ENCODE data around the gene MAP2K5.
A peak's percentile ranks its signal among the peaks of the same experiment; 100 is the strongest.

MAP2K5 gene

DNA sequence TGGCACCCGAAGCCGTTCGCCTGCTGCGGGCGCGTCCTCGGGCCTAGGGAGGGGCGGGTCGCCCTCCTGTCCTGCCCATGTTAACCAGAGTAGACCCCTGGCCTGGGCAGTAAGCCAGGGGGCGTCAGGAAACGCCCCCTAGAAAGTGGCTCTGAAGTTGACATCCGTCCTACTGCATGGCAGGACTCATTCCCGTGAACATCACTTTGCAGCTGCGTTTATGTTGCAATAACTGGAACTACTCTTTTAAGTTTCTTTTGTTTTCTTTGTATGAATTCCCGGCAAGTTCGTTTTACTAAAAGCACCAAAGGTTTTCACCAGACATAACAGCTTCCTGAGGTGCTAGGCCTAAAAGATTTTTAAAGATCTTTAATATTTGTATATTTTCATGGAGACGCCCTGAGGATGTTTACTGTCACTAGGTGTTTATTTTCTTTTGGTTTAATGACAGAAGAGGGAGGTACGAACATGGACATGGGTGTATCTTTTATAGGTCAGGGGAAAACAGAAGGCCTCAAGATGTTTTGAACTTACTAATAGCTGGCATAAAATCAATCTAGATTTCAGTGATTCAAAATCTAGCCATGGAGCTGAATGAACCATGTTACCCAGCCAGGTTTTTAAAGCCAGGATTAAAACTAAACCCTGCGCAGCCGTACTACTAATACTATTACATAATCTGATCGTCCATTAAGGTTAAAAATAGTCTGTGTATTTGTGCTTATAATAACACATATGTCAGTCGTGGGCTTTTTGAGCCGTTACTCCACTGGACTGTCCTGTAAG is 20.5 kb upstream of the MAP2K5 start:
- peak in 1 of 2 donors; percentile 35 for DNase-seq

DNA sequence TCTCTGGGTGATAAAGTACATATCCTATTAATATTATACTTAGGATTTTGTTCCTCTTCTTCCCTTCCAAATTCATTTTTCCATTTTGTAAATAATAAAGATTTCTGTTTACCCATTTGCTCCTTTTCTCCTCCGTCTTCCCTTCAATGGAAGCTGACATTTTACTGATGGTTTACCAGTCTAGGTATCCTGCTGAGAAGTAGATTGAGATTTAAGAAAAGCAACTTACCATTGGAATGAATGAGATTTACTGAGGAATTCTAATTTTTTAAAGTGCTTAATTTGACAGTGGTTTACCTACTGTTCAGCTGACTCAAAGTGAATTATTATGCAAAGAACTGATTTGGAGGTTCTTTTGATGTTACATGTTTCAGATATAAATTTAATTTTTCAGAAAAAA is 19.2 kb upstream of the MAP2K5 start:
- no peak for DNase-seq

DNA sequence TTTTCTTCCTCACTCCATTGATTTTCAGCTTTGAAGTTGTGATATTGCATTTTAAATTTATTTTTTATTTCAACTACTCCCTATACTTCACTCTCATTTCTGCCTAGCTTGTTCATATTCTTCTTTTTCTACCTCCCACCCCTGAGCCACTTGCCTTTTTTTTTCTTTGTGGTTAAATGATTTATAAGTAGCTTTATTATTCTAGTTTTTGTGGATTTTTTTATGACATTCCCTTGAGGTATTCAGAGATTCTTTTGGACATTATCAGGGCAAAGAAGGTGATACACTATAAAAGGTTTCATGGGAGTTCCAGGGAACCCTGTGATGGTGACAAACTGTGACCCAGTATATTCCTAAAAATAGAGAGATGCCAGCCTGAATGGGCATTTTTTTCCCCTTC is 18.3 kb upstream of the MAP2K5 start:
- no peak for DNase-seq

- DNase-seq = no peak
These were observed 14.0 kb upstream of the MAP2K5 start for GRCh38 chr15:67528513-67528912.

DNA sequence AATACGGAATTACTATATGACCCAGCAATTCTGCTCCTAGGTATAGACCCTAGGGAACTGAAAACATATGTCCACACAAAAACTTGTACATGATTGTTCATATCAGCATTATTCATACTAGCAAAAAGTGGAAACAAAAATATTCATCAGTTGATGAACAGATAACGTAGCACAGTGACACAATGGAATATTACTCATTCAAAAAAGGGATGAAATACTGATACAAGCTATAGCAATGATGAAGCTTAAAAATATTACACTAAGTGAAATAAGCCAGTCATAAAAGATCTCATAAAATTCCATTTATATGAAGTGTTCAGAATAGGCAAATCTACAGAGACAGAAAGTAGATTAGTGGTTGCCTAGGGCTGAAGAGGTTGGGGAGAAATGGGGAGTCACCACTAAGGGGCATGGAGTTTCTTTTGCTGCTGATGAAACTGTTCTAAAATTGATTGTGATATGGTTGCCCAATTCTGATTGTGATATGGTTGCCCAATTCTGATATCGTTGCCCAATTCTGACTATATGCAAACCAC is 11.1 kb upstream of the MAP2K5 start:
- DNase-seq = no peak

DNA sequence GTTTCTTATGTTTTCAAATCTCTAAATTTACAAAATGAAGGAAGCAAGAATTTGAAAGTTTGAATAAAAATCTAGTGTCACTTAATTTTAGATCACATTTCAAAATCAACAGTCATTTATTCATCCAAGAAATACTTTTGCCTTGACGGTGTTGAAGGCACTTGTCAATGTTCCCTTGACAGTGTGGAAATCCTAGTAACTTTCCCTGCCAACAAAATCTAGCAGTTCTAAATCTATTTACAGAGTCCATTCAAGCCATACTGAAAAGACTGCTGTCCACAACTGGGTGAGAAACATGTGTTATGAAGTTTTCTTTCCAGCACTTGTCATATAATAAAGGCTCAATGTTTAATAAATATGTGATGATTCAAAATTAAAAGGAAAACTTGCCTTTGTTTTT is 8.6 kb upstream of the MAP2K5 start:
- no peak for DNase-seq

DNA sequence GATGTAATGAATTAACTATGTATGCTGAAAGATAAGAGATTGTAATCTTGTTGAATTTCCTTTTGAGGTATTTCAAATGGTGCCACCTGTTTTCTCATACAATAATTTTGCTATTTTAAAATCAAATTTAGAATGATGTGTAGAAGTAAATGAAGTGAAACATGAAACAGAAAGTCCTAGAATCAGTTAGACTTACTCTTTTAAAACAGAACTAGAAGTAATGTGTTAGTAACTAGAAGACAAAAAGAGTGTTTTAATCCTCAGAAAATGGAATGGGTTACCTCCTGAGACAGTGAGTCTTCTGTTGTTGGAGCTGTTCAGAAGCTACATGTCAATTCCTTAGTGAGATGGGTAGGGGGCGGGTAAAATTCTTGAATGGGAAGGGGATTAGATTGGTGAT is 8.1 kb upstream of the MAP2K5 start:
- DNase-seq = no peak

GRCh38 chr15:67537771-67538170 is 4.7 kb upstream of the MAP2K5 start:
- no peak for DNase-seq

DNA sequence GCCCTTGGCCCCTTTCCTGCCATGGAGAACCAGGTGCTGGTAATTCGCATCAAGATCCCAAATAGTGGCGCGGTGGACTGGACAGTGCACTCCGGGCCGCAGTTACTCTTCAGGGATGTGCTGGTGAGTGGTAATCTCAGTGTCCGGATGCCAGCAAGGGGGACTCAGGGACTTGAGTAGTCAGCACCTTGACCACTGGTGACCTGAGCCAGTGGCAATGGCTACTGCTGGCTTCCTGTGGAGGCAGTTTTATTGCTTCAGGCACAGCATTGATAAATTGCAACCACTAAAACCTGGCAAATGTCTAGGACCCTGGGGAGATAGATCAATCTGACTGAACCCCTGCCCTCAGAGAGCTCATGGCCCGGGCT is 830 bp downstream of the MAP2K5 start:
- no peak for DNase-seq

GRCh38 chr15:67544475-67544874 is 2.0 kb downstream of the MAP2K5 start:
- no peak for DNase-seq

GRCh38 chr15:67545864-67546263 is 3.4 kb downstream of the MAP2K5 start:
- no peak for DNase-seq

DNA sequence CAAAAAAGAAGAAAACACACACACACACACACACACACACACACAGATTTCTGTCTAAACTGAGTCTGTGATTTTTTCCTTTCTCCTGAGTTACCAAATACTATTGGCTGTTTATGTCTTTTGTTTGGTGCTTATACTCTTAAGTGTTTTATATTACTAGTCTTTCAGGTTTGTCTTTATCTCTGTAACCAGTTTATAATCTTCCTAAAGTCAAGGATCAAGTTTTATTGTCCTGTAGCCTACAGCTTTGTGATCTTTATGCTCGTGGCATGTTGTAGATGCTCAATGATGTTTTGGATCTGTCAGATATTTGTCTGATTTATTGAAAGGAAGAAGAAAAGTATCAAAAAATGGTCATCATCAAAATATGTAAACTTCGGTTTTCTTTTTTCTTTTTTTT is 4.6 kb downstream of the MAP2K5 start:
- no peak for DNase-seq

- no peak for DNase-seq
These were observed 5.3 kb downstream of the MAP2K5 start for GRCh38 chr15:67547836-67548235.

DNA sequence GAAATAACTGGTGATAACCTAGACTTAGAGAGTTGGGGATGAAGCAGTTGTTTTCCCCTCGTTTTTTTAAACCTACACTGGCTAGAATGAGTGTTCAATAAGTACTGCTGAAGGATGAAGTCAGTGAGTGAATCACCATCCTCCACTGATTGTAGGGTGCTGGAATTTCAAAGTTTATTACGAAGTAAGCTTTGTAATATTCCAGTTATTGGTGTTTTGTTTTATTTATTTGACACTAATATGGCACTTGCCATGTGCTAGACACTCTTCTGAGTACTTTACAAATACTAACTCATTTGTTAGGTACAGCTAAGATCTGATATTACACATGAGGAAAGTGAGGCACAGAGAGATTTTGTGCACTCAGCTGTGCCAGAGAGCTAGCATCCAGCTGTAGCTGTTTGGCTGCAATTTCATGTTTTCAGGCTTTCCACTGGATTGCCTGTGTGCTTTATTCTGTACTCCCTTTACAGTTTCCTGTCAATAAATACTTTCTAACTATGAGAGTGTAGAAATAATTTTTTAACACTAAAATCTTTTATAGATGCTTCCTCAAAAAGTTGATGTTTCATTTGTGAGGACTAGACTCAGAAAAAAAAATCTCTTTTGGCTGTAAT is 5.8 kb downstream of the MAP2K5 start:
- DNase-seq = no peak

DNA sequence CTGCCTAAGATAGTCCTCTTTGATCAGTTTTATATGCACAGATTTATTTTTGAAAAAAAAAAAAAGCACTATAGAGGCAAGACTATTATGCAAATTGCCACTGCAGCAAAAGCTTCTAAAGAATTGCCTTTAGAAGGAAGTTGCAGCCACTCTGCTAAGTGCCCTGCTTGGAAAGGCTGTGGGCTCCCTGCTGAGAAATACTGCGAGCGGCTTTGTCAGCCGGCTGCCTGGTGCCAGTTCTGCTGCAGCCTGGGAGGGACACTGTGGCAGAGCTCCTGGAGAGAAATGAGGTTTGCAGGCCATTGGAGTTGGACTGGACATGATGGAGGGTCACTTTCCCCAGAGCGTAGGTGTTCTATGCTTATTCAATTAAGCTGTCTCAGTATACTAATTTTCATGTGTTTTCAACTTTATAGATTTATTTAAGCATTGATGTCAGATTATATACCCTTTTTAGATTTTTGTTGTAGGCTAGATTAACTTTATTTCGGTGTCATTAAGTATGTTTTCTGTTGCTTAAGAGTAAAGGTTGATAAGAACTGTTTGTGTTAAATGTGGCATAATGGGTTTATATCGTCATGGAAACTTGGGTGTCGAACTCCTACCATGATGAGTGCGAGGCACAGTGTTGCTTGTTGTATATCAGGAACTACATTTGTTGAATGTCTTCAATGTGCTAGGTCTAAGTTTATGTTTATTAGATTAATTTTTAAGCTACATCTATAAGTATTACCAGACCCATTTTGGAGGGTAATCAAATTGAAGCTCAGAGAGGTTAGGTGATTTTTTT is 6.6 kb downstream of the MAP2K5 start:
- no peak for DNase-seq

GRCh38 chr15:67549736-67550135 is 7.2 kb downstream of the MAP2K5 start:
- DNase-seq = no peak

DNA sequence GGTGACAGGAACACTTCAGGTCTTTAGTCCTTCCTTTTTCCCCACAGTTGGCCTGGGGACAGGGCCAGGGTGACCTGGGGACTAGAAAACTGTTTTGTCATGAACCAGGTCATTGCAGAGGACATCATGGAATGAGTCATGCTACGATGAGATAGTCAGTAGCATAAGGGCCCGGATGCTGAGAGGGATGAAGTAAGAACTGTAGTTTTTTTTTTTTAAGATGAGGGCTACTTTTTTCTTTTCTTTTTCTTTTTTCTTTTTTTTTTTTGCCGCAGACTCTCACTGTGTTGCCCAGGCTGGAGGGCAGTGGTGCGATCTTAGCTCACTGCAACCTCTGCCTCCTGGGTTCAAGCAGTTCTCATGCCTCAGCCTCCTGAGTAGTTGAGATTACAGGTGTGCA is 8.0 kb downstream of the MAP2K5 start:
- DNase-seq = no peak

DNA sequence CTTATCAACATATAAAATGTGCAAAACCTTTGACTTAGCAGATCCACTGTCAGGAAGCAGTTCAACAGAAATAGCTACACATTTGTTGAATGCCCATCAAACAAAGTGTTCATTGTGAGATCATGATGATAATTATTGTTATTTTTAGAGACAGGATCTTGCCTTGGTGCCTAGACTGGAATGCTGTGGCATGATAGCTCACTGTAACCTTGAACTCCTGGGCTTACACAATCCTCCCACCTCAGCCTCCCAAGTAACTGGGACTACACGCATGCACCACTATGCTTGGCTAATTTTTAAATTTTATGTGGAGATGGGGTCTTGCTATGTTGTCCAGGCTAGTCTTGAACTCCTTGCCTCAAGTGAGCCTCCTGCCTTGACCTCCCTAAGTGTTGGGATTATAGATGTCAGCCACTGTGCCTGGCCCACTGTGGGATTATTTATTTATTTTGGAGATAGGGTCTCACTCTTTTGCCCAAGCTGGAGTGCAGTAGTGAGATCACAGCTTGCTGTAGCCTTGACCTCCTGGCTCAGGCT is 8.8 kb downstream of the MAP2K5 start:
- no peak for DNase-seq

- no peak for DNase-seq
These were observed 12.1 kb downstream of the MAP2K5 start for GRCh38 chr15:67554580-67554979.

DNA sequence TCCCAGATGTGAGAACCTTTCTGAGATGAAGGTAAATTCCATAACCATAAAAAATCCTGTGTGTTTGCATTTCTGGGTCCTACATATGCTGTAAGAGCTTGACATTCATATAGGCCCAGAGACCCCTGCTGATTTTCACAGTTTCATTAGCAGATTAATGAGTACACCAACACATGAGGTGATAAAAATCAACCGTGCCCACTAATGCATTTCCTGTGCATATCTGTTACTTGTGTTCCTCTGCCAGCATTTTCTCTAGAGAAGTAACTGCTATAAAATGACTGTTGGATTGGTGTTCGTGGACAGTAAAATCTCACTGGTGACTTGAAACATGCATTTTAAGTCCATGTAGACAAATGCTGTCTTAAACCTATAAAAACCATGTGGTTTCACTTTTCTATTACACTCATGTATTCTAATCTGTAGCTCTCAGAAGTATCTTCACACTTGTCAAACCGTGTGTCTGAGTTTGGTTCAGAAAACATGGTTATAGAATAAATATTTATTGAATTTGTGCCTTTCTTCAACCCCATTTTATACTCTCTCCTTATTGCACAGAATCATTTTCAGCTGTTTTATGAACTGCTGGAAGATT is 14.6 kb downstream of the MAP2K5 start:
- DNase-seq = no peak

GRCh38 chr15:67558502-67558901 is 16.0 kb downstream of the MAP2K5 start:
- DNase-seq = no peak

DNA sequence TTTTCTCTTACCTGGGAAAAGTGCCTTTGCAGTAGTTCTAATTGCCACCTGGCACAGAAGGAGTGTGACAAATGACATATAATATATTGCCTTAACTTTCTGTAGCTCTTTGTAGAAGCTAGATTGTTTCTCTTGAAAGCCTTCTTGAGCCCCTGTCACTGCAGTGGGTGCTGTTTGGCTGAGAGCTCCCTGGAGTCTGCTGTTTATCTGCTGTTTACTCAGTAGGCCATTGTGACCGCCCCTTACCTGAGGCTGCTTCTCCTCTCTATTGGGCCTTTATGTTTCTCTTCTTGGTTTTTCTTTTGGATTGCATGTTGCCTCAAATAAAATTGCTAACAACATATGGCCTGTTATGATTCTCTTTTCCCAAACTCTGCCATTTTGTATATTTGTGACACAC is 16.7 kb downstream of the MAP2K5 start:
- no peak for DNase-seq

DNA sequence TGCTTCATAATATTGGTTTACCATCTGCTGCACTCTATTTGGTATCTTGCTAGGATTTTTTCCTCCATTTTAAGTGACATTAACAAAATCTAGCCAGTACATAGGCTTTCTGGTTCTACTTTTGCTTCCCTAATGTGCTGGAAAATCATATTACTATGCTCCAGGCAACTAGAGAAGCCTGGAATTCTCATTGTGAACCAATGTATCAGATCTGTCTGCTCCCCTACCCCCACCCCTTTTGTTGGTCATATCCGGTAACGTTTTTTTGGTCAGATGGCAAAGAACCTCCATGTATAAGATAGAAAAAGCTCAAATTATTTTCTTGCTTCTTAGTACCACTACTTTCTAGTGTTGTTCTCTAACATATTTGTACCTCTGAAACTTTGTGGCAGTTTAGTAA is 17.1 kb downstream of the MAP2K5 start:
- no peak for DNase-seq

Data from CD4-positive, alpha-beta T cell treated with Interferon alpha-2 for 1 hour (primary cell).